Testis (tissue), 3 donors: ENCODE measurements around the gene IGF1R. TPM values are rescaled to one million over a fixed set of nuclear protein-coding genes. Genes with fewer than 3 reads are reported as not detected.

Experiments used
- DNase-seq: peaks from one replicate; pipeline ENCODE4 v3.0.0-alpha.2; 2019
- H3K27ac ChIP-seq, 2 donors: fragments of 200-600 bp; sonication (generic); one replicate each; pipeline ENCODE4 v1.5.1; 2019
- H3K27me3 ChIP-seq: fragments of 200-600 bp; sonication (generic); one replicate; pipeline ENCODE4 v1.5.1; 2019
- H3K36me3 ChIP-seq: fragments of 200-600 bp; sonication (generic); one replicate; pipeline ENCODE4 v1.5.1; 2017; ENCODE audit warnings: low read depth; ENCODE audit errors: missing control alignments
- H3K4me1 ChIP-seq: fragments of 200-600 bp; sonication (generic); one replicate; pipeline ENCODE4 v1.5.1; 2019
- H3K4me3 ChIP-seq, 2 donors: fragments of 200-600 bp; sonication (generic); one replicate each; pipeline ENCODE4 v1.5.1; 2017 to 2019
- H3K9me3 ChIP-seq: fragments of 200-600 bp; sonication (generic); one replicate; pipeline ENCODE4 v1.5.1; 2017
- CTCF ChIP-seq, 3 experiments: fragments of 450-650 bp in 2 of 3; fragments of 200-600 bp in 1 of 3; sonication (generic) in 1 of 3; IDR thresholded peaks; one replicate each; pipeline ENCODE4 v1.5.1; 2016 to 2019; ENCODE audit warnings: antibody characterized with exemption in 3 of 3, mild to moderate bottlenecking in 2 of 3, moderate library complexity in 1 of 3
- POLR2A ChIP-seq: fragments of 450-650 bp; IDR thresholded peaks from one replicate; pipeline ENCODE4 v1.6.1; 2017; ENCODE audit warnings: antibody characterized with exemption, mild to moderate bottlenecking, moderate library complexity
- WGBS, 2 donors: methylation state at CpG; one replicate each; pipeline ENCODE4 v1.1.5; 2018; 5-methylcytosine and 5-hydroxymethylcytosine counted together
- intact Hi-C: fragments of 100-400 bp; cut with DNase I; formaldehyde crosslinking; loops from one replicate; pipeline ENCODE4 v1.15.1; 2023; ENCODE audit warnings: low total_unique reads
- polyA plus RNA-seq: library from polyadenylated mRNA; stranded (reverse); fragments of 350-450 nt; fragmentation: Illumina TruSeq; extraction: RNeasy Lipid Tissue Mini Kit (QIAGEN cat#74804); gene quantifications from one replicate; pipeline ENCODE4 v1.2.3, GENCODE V29; 2014; ENCODE audit warnings: low read depth, low replicate concordance; ENCODE audit not compliant: insufficient read depth
- total RNA-seq, 2 donors: library from RNA; depleted of rRNA; stranded (reverse); fragments of >200 nt; gene quantifications; one replicate each; pipeline ENCODE4 v1.2.3, GENCODE V29; 2016

Gene IGF1R
- total and polyA plus RNA-seq, 3 donors from 2014 or later: 25.8 to 172 (median 157) TPM

- Histone ChIP-seq H3K4me1 (peaks cover 15% of the 10 kb centered on the region), H3K36me3 (no peaks in the 10 kb centered on the region), H3K27me3 (no peaks in the 10 kb centered on the region), H3K27ac (peak overlapping the region; percentile 74 to 80), H3K9me3 (no peaks in the 10 kb centered on the region), H3K4me3 (peak overlapping the region; percentile 46 to 56)
- intact Hi-C loops: no loop called here
- WGBS, 2 donors: 23 to 36% methylated on average over 50 of the region's 50 CpGs
- peak; percentile 92 for DNase-seq
- TF ChIP-seq CTCF (IDR thresholded peaks at IDR 0.05): no peak
- TF ChIP-seq POLR2A: no peak
Observed at GRCh38 chr15:98865397-98866339, 217.3 kb downstream of the IGF1R start.

GRCh38 chr15:98866511-98866910 is 218.2 kb downstream of the IGF1R start:
- DNase-seq: peak; percentile 52
- 9 to 11% methylated on average over 11 of the region's 11 CpGs for WGBS, 2 donors

GRCh38 chr15:98868564-98868963 is 220.2 kb downstream of the IGF1R start:
- Histone ChIP-seq H3K9me3 (no peaks in the 10 kb centered on the region), H3K27me3 (no peaks in the 10 kb centered on the region), H3K36me3 (no peaks in the 10 kb centered on the region), H3K4me1 (peaks cover 12% of the 10 kb centered on the region), H3K27ac (no peak overlapping the region), H3K4me3 (no peak overlapping the region)
- intact Hi-C loops: no loop called here
- TF ChIP-seq CTCF (IDR thresholded peaks at IDR 0.05) (no peak), POLR2A (no peak)
- DNase-seq: peak; percentile 42
- 68 to 82% methylated on average over 6 of the region's 6 CpGs for whole genome bisulfite sequencing, 2 donors

More at GRCh38 chr15:98866511-98866910, 218.2 kb downstream of the IGF1R start:
- Histone ChIP-seq H3K27ac (peak overlapping the region; percentile 74 to 80), H3K4me3 (peak overlapping the region in 1 of 2 donors; percentile 56), H3K4me1 (peaks cover 14% of the 10 kb centered on the region), H3K9me3 (no peaks in the 10 kb centered on the region), H3K27me3 (no peaks in the 10 kb centered on the region), H3K36me3 (no peaks in the 10 kb centered on the region)
- intact Hi-C loops: no loop called here
- TF ChIP-seq POLR2A (no peak), CTCF (IDR thresholded peaks at IDR 0.05) (no peak)

GRCh38 chr15:98870788-98871187 is 222.4 kb downstream of the IGF1R start:
- Histone ChIP-seq H3K4me1 (peaks cover 20% of the 10 kb centered on the region), H3K4me3 (no peak overlapping the region), H3K27ac (no peak overlapping the region), H3K9me3 (no peaks in the 10 kb centered on the region), H3K36me3 (no peaks in the 10 kb centered on the region), H3K27me3 (no peaks in the 10 kb centered on the region)
- DNase-seq: no peak
- intact Hi-C loops: no loop called here
- TF ChIP-seq POLR2A: no peak
- no peak for TF ChIP-seq CTCF (IDR thresholded peaks at IDR 0.05)
- 74 to 84% methylated on average over 6 of the region's 6 CpGs for WGBS, 2 donors
